Progenitor cell of endocrine pancreas (in vitro differentiated cells): ENCODE data around the gene FOCAD. TPM values are rescaled to one million over a fixed set of nuclear protein-coding genes. Genes with fewer than 3 reads are reported as not detected.

Source experiments
- DNase-seq: peaks from one replicate; pipeline ENCODE4 v3.0.0; 2021; ENCODE audit warnings: low spot score; ENCODE audit not compliant: unreplicated experiment
- H3K27ac Mint-ChIP-seq: 2 replicates; pipeline ENCODE4 v1.8.0; 2021; ENCODE audit warnings: mild to moderate bottlenecking, moderate library complexity, mixed read lengths
- H3K27me3 Mint-ChIP-seq: 2 replicates; pipeline ENCODE4 v1.8.0; 2021; ENCODE audit warnings: mixed read lengths
- H3K36me3 Mint-ChIP-seq: 2 replicates; pipeline ENCODE4 v1.8.0; 2022; ENCODE audit warnings: mixed read lengths; ENCODE audit not compliant: insufficient read depth
- H3K4me1 Mint-ChIP-seq: 2 replicates; pipeline ENCODE4 v1.8.0; 2021; ENCODE audit warnings: low read depth, mixed read lengths
- H3K4me3 Mint-ChIP-seq: 2 replicates; pipeline ENCODE4 v1.8.0; 2021; ENCODE audit warnings: low read depth, mild to moderate bottlenecking, moderate library complexity, mixed read lengths
- H3K9me3 Mint-ChIP-seq: 2 replicates; pipeline ENCODE4 v1.8.0; 2021; ENCODE audit warnings: low read depth, mixed read lengths
- total RNA-seq: library from RNA; stranded (reverse); gene quantifications from 2 replicates; pipeline ENCODE4 v1.2.1, GENCODE V29; 2021
- TF ChIP-seq, protein P1 (sequence below): fragments of 200-600 bp; sonication (generic); IDR thresholded peaks from one replicate; pipeline ENCODE4 v1.5.0; 2021; ENCODE audit warnings: antibody characterized with exemption, mild to moderate bottlenecking; ENCODE audit not compliant: unreplicated experiment

Gene FOCAD
- total RNA-seq, 1 donor from 2014 or later = 68.2 TPM

DNA sequence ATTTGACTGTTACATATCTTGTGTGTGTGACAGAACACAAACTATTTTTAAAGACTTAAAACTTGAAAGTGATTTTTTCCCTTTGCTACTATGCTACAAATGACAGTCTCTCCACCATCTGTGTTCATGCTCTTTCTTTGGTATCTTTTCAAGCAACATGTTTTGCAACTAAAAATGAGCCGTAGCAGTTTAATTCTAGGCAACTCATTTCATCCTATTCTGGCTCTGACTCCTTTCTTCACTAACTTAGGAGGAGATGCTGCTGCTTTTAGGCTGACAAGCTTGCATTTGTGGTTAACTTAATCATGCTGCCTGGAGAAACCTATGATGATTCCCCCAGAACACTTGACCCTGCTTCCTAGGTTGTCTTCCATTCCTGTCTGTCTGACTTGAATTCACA lies 246.8 kb downstream of the FOCAD start:
- peaks cover 13% of the 10 kb centered on the region for H3K9me3 Mint-ChIP-seq
- H3K27ac Mint-ChIP-seq = no peak overlapping the region
- TF ChIP-seq, protein P1, sequence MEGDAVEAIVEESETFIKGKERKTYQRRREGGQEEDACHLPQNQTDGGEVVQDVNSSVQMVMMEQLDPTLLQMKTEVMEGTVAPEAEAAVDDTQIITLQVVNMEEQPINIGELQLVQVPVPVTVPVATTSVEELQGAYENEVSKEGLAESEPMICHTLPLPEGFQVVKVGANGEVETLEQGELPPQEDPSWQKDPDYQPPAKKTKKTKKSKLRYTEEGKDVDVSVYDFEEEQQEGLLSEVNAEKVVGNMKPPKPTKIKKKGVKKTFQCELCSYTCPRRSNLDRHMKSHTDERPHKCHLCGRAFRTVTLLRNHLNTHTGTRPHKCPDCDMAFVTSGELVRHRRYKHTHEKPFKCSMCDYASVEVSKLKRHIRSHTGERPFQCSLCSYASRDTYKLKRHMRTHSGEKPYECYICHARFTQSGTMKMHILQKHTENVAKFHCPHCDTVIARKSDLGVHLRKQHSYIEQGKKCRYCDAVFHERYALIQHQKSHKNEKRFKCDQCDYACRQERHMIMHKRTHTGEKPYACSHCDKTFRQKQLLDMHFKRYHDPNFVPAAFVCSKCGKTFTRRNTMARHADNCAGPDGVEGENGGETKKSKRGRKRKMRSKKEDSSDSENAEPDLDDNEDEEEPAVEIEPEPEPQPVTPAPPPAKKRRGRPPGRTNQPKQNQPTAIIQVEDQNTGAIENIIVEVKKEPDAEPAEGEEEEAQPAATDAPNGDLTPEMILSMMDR = no peak
- no peak overlapping the region for H3K4me3 Mint-ChIP-seq
- H3K36me3 Mint-ChIP-seq = peaks cover 22% of the 10 kb centered on the region
- H3K4me1 Mint-ChIP-seq = no peaks in the 10 kb centered on the region
- no peak for DNase-seq
- H3K27me3 Mint-ChIP-seq = no peaks in the 10 kb centered on the region

- no peak for DNase-seq
- Mint-ChIP-seq H3K4me1 (peaks cover 2% of the 10 kb centered on the region), H3K27me3 (no peaks in the 10 kb centered on the region), H3K36me3 (peaks cover 13% of the 10 kb centered on the region), H3K27ac (peak overlapping the region; percentile 30), H3K4me3 (no peak overlapping the region), H3K9me3 (peaks cover 4% of the 10 kb centered on the region)
- TF ChIP-seq, protein P1 = no peak
Measured at GRCh38 chr9:20940447-20941173, 256.6 kb downstream of the FOCAD start.

DNA sequence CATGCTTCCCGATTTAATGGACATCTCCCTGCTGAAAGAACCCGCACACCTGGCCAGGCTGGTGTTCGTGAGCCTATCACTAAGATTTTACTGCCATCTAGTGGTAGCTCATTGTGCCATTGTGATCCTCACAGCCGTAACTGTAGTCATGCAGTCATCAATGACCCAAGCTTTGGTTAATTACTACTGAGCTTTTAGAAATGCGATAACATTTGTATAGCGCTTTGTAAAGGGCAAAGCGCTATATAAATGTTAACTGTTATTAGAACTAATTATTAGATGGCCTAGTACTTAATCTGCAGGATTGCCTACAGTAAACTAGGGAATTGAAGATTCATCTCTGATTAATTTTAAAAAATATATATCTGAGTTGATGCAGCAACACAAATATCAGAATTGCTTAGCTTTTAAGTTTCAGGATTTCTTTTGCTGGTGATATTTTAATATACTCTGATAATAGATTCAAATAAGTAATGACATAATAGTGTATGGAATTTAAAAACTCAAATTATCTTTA lies 257.2 kb downstream of the FOCAD start:
- TF ChIP-seq, protein P1 = peak; percentile 94
- DNase-seq = peak; percentile 43
- no peaks in the 10 kb centered on the region for H3K27me3 Mint-ChIP-seq
- H3K36me3 Mint-ChIP-seq = peaks cover 10% of the 10 kb centered on the region
- peak overlapping the region; percentile 30 for H3K27ac Mint-ChIP-seq
- H3K9me3 Mint-ChIP-seq = peaks cover 2% of the 10 kb centered on the region
- H3K4me1 Mint-ChIP-seq = peaks cover 2% of the 10 kb centered on the region
- H3K4me3 Mint-ChIP-seq = no peak overlapping the region

DNA sequence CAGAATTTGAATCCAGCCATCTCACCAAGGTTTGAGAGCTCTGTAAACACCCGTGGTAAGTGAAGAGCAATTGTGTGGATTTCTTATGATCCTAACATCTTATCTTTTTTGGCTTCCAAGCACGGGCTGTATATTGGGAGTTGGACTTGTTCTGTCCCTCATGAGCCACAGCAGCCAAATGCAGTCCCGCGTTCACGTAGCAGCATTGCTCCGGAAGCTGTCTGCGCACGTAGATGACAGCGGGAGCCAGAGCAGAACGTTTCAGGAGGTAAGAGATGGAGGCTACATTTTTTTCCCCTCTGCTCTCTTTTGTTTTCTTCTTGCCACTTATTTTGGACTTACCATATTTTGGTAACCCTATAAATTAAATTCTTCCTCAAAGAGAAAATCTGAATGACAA lies 260.4 kb downstream of the FOCAD start:
- H3K36me3 Mint-ChIP-seq = peaks cover 3% of the 10 kb centered on the region
- no peak overlapping the region for H3K4me3 Mint-ChIP-seq
- TF ChIP-seq, protein P1 = no peak
- H3K27me3 Mint-ChIP-seq = no peaks in the 10 kb centered on the region
- H3K27ac Mint-ChIP-seq = no peak overlapping the region
- no peaks in the 10 kb centered on the region for H3K9me3 Mint-ChIP-seq
- DNase-seq = no peak
- H3K4me1 Mint-ChIP-seq = peaks cover 11% of the 10 kb centered on the region

DNA sequence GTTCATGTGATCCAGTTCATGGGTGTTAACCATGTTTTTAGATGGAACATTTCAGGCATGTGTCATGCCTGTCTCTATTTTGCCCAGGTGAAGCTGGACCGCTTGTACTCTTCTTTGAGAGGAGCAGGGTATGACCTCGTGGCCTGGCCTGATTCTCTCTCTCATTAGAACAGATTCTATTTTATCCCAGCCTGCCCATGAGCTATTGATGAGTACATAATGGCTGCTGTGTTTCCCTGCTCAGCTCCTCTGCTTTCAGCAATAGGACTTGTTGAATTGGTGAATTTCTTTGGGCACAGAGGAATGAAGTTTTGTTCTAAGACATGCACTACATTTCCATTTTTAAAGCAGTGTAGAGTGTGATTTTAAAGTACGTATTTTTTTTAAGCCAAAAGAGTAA lies 261.2 kb downstream of the FOCAD start:
- Mint-ChIP-seq H3K4me1 (peaks cover 14% of the 10 kb centered on the region), H3K27ac (peak overlapping the region; percentile 53), H3K4me3 (no peak overlapping the region), H3K9me3 (no peaks in the 10 kb centered on the region), H3K36me3 (peaks cover 3% of the 10 kb centered on the region), H3K27me3 (no peaks in the 10 kb centered on the region)
- TF ChIP-seq, protein P1 = no peak
- no peak for DNase-seq
